AG09319 (cell line): ENCODE measurements around the gene MRC2.

Experiments used
- DNase-seq: peaks from one replicate; pipeline ENCODE4 v3.0.0-alpha.2; 2010; ENCODE audit warnings: low read depth; ENCODE audit errors: extremely low read depth
- CTCF ChIP-seq: IDR thresholded peaks from 2 replicates; pipeline ENCODE4 v1.5.1; 2011; ENCODE audit warnings: low read depth, mild to moderate bottlenecking, inconsistent platforms, low read length, moderate library complexity

The MRC2 gene

GRCh38 chr17:62657690-62658089 is 30.2 kb downstream of the MRC2 start:
- no peak for DNase-seq
- TF ChIP-seq CTCF, result no peak

GRCh38 chr17:62658136-62658920 is 30.9 kb downstream of the MRC2 start:
- no peak for DNase-seq
- no peak for TF ChIP-seq CTCF

- no peak for TF ChIP-seq CTCF
- no peak for DNase-seq
Observed at GRCh38 chr17:62660629-62661118, 33.2 kb downstream of the MRC2 start.

GRCh38 chr17:62661337-62661736 is 33.9 kb downstream of the MRC2 start:
- DNase-seq, result no peak
- no peak for TF ChIP-seq CTCF

- no peak for DNase-seq
- TF ChIP-seq CTCF, result no peak
Observed at GRCh38 chr17:62662855-62663254, 35.4 kb downstream of the MRC2 start.

- TF ChIP-seq CTCF, result no peak
- DNase-seq, result no peak
Observed at GRCh38 chr17:62663304-62663703, 35.8 kb downstream of the MRC2 start.

GRCh38 chr17:62664336-62665120 is 37.1 kb downstream of the MRC2 start:
- no peak for TF ChIP-seq CTCF
- DNase-seq, result no peak
